Left lung (tissue), 10 donors: Measurements from ENCODE around the gene IL19. TPM values are rescaled to one million over a fixed set of nuclear protein-coding genes. Genes with fewer than 3 reads are reported as not detected.
A peak's percentile ranks its signal among the peaks of the same experiment; 100 is the strongest.

ENCODE experiments used
- ATAC-seq: fragments of 200-7000 bp; cut with Tn5 transposase; one replicate; pipeline ENCODE4 v1.9.1; 2020; ENCODE audit warnings: moderate library complexity
- DNase-seq, 4 donors: peaks; one replicate each; pipeline ENCODE4 v3.0.0-alpha.2; 2013 to 2020
- H3K27ac ChIP-seq, 2 donors: fragments of 200-600 bp; sonication (generic) in 1 of 2; one replicate each; pipeline versions ENCODE4 v1.5.0 to v1.8.0; 2020 to 2021
- H3K27me3 ChIP-seq, 2 donors: fragments of 200-600 bp; sonication (generic) in 1 of 2; one replicate each; pipeline versions ENCODE4 v1.5.0 to v1.8.0; 2020 to 2021
- H3K36me3 ChIP-seq, 2 donors: fragments of 200-600 bp; sonication (generic) in 1 of 2; one replicate each; pipeline versions ENCODE4 v1.5.0 to v1.8.0; 2020 to 2021
- H3K4me1 ChIP-seq, 2 donors: fragments of 200-600 bp; one replicate each; pipeline ENCODE4 v1.8.0; 2021
- H3K4me3 ChIP-seq, 2 donors: fragments of 200-600 bp; sonication (generic) in 1 of 2; one replicate each; pipeline versions ENCODE4 v1.5.0 to v1.8.0; 2020 to 2021; ENCODE audit warnings: mild to moderate bottlenecking in 1 of 2
- H3K9me3 ChIP-seq, 2 donors: fragments of 200-600 bp; sonication (generic) in 1 of 2; one replicate each; pipeline versions ENCODE4 v1.5.0 to v1.8.0; 2020 to 2021
- CTCF ChIP-seq, 2 donors: fragments of 200-600 bp; sonication (generic) in 1 of 2; IDR thresholded peaks; one replicate each; pipeline versions ENCODE4 v1.5.0 to v1.8.0; 2021; ENCODE audit warnings: antibody characterized with exemption in 2 of 2
- intact Hi-C, 2 donors: fragments of 100-400 bp; cut with DNase I; formaldehyde crosslinking; loops; one replicate each; pipeline versions ENCODE4 v1.11.2 to v1.14.2; 2022
- polyA plus RNA-seq, 6 donors: library from polyadenylated mRNA; unstranded; fragments of 120-200 nt; gene quantifications; one replicate each; pipeline ENCODE4 v1.2.1, GENCODE V29; 2013; ENCODE audit not compliant: insufficient read length in 6 of 6
- total RNA-seq, 2 donors: library from RNA; stranded (reverse); fragmentation: NEBNext Ultra II Directional; extraction: Animal tissue kit (Norgen Biotek cat#: 25700); gene quantifications; one replicate each; pipeline ENCODE4 v1.2.1, GENCODE V29; 2021
- donor health status: DM: no; HTN: yes; CAD: no.
- donor health status: DM: no; HTN: no; CAD: no.

Gene IL19
- total and polyA plus RNA-seq, 8 donors = not detected

GRCh38 chr1:206768472-206769303 is 1.9 kb upstream of the IL19 start:
- ATAC-seq (no peak), DNase-seq (no peak)
- Histone ChIP-seq H3K27me3 (no peaks in the 10 kb centered on the region), H3K9me3 (no peaks in the 10 kb centered on the region), H3K36me3 (peaks cover 0 to 8% of the 10 kb centered on the region in 2 donors), H3K4me1 (peaks cover 10 to 85% of the 10 kb centered on the region in 2 donors), H3K27ac (peak overlapping the region in 1 of 2 donors; percentile 80), H3K4me3 (peak overlapping the region in 1 of 2 donors; percentile 39)
- intact Hi-C loops = no loop called here
- TF ChIP-seq CTCF (IDR thresholded peaks at IDR 0.05) = no peak

DNA sequence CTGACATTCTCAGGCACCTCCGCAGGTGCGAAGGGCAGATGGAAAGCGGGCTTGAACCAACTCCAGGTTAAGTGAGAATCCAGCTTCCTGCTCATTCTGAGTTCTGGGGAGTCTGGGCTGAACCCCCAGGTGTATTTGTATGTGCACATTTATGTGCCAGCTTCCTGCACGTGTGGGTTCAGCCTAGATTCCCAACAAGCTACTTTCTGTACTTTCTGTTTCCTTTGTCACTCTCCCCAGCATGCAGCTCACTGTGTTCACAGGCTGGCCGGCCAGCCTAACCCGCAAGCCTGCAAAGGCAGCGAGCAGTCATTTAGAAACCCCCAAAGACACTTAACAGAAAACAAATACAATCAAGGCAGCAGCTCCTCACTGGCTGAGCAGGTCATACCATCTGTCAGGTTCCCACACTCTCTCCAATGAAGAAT is 1.3 kb upstream of the IL19 start:
- Histone ChIP-seq H3K4me3 (peak overlapping the region in 1 of 2 donors; percentile 39), H3K4me1 (peaks cover 10 to 91% of the 10 kb centered on the region in 2 donors)

GRCh38 chr1:206771338-206771692 is 742 bp downstream of the IL19 start:
- DNase-seq (no peak), ATAC-seq (no peak)
- peaks cover 10 to 80% of the 10 kb centered on the region in 2 donors for H3K4me1 ChIP-seq

More for the DNA sequence above, 1.3 kb upstream of the IL19 start:
- no peak for ATAC-seq
- Histone ChIP-seq H3K27me3 (peaks cover 0 to 2% of the 10 kb centered on the region in 2 donors), H3K27ac (peak overlapping the region in 1 of 2 donors; percentile 80), H3K36me3 (peaks cover 0 to 8% of the 10 kb centered on the region in 2 donors), H3K9me3 (no peaks in the 10 kb centered on the region)
- no peak for TF ChIP-seq CTCF (IDR thresholded peaks at IDR 0.05)
- DNase-seq = peak in 1 of 4 donors; percentile 21
- intact Hi-C loops = no loop called here

GRCh38 chr1:206772243-206772937 is 1.8 kb downstream of the IL19 start, which contains the start of gene IL10:
TSS of gene IL10 (minus strand) at chr1:206772494. CDS start at chr1:206772435, 59 bp downstream.
- DNase-seq (peak in 2 of 4 donors; percentile 67 to 84), ATAC-seq (peak; percentile 47)

More at GRCh38 chr1:206771338-206771692, 742 bp downstream of the IL19 start:
- intact Hi-C loops = no loop called here
- peaks cover 0 to 8% of the 10 kb centered on the region in 2 donors for H3K36me3 ChIP-seq
- TF ChIP-seq CTCF (IDR thresholded peaks at IDR 0.05) = no peak
- peak overlapping the region in 1 of 2 donors; percentile 39 for H3K4me3 ChIP-seq
- peak overlapping the region; percentile 13 to 80 for H3K27ac ChIP-seq
- H3K9me3 ChIP-seq = no peaks in the 10 kb centered on the region
- H3K27me3 ChIP-seq = peaks cover 0 to 4% of the 10 kb centered on the region in 2 donors

More at GRCh38 chr1:206772243-206772937, 1.8 kb downstream of the IL19 start, which contains the start of gene IL10:
- TF ChIP-seq CTCF (IDR thresholded peaks at IDR 0.05) = no peak
- H3K27ac ChIP-seq = peak within 1 kb of the TSS; percentile 13 to 80
- H3K4me1 ChIP-seq = peaks cover 5 to 69% of the 10 kb centered on the region in 2 donors
- H3K36me3 ChIP-seq = peaks cover 0 to 8% of the 10 kb centered on the region in 2 donors
- H3K9me3 ChIP-seq = no peaks in the 10 kb centered on the region
- intact Hi-C loops = no loop called here
- peaks cover 0 to 4% of the 10 kb centered on the region in 2 donors for H3K27me3 ChIP-seq
- H3K4me3 ChIP-seq = peak within 1 kb of the TSS in 1 of 2 donors; percentile 39
